Endodermal cell (in vitro differentiated cells): ENCODE measurements around the gene NFATC2IP. TPM values are rescaled to one million over a fixed set of nuclear protein-coding genes. Genes with fewer than 3 reads are reported as not detected.
"Not testable (repeated sequence)": the region's sequence is repeated elsewhere in the genome, so short reads cannot be mapped to it uniquely, and the experiment has no call there.

ENCODE experiments used
- DNase-seq: peaks from one replicate; pipeline ENCODE4 v3.0.0-alpha.2; 2017
- H3K27ac ChIP-seq: 2 replicates; pipeline ENCODE4 v1.5.1; 2013; ENCODE audit warnings: mild to moderate bottlenecking, low read depth, low read length, moderate library complexity
- H3K27me3 ChIP-seq: 2 replicates; pipeline ENCODE4 v1.6.1; 2013; ENCODE audit warnings: mild to moderate bottlenecking, low read length, moderate library complexity; ENCODE audit not compliant: insufficient read depth, control insufficient read depth, poor library complexity, severe bottlenecking
- H3K36me3 ChIP-seq: 2 replicates; pipeline ENCODE4 v1.7.0; 2013; ENCODE audit warnings: mild to moderate bottlenecking, low read length, moderate library complexity; ENCODE audit not compliant: control insufficient read depth, insufficient read depth
- H3K4me1 ChIP-seq: one replicate; pipeline ENCODE4 v1.7.0; 2013; ENCODE audit warnings: low read length; ENCODE audit not compliant: control insufficient read depth, insufficient read depth
- H3K4me3 ChIP-seq: 2 replicates; pipeline ENCODE4 v1.5.1; 2013; ENCODE audit warnings: mild to moderate bottlenecking, low read length, moderate library complexity
- H3K9ac ChIP-seq: 2 replicates; pipeline ENCODE4 v1.6.1; 2013; ENCODE audit warnings: mild to moderate bottlenecking, low read length, moderate library complexity; ENCODE audit not compliant: poor library complexity, severe bottlenecking; ENCODE audit errors: extremely low read depth
- H3K9me3 ChIP-seq: 2 replicates; pipeline ENCODE4 v1.6.1; 2013; ENCODE audit warnings: mild to moderate bottlenecking, low read length, moderate library complexity; ENCODE audit not compliant: control insufficient read depth
- H3K27ac Mint-ChIP-seq: 2 replicates; pipeline ENCODE4 v1.8.0; 2020; ENCODE audit warnings: mixed read lengths
- H3K27me3 Mint-ChIP-seq: 2 replicates; pipeline ENCODE4 v1.8.0; 2021; ENCODE audit warnings: mild to moderate bottlenecking, mixed read lengths; ENCODE audit not compliant: insufficient read depth
- H3K36me3 Mint-ChIP-seq: 2 replicates; pipeline ENCODE4 v1.8.0; 2020; ENCODE audit warnings: low read depth, mixed read lengths
- H3K4me1 Mint-ChIP-seq: 2 replicates; pipeline ENCODE4 v1.8.0; 2020; ENCODE audit warnings: mixed read lengths
- H3K4me3 Mint-ChIP-seq: 2 replicates; pipeline ENCODE4 v1.8.0; 2020; ENCODE audit warnings: mild to moderate bottlenecking, moderate library complexity, mixed read lengths
- H3K9me3 Mint-ChIP-seq: 2 replicates; pipeline ENCODE4 v1.8.0; 2020; ENCODE audit warnings: mild to moderate bottlenecking, mixed read lengths
- CTCF ChIP-seq: fragments of 200-600 bp; sonication (generic); conservative IDR thresholded peaks from 2 replicates; pipeline ENCODE4 v1.5.0; 2021; ENCODE audit warnings: antibody characterized with exemption, mild to moderate bottlenecking
- WGBS, 2 experiments: methylation state at CpG; one replicate each; pipeline versions ENCODE4 v1.1.5 to v1.1.7; 2013; ENCODE audit warnings: missing lambda C conversion rate in 2 of 2, mixed read lengths in 1 of 2; ENCODE audit not compliant: insufficient coverage in 1 of 2, insufficient read length in 1 of 2; 5-methylcytosine and 5-hydroxymethylcytosine counted together
- total RNA-seq, 2 donors: library from RNA; stranded (reverse); fragmentation: NEBNext Ultra II Directional in 1 of 2; extraction: Animal tissue kit (Norgen Biotek cat#: 25700) in 1 of 2; gene quantifications; 2 replicates in 1 of 2; 3 replicates in 1 of 2; pipeline ENCODE4 v1.2.1, GENCODE V29; 2021

The NFATC2IP gene
- total RNA-seq, 2 donors from 2014 or later: 63.7 to 65.4 TPM

- H3K4me1 Mint-ChIP-seq: peaks cover 9% of the 10 kb centered on the region
- no peaks in the 10 kb centered on the region for H3K9me3 Mint-ChIP-seq
- Histone ChIP-seq H3K4me3 (peak within 1 kb of the TSS; percentile 86), H3K4me1 (no peaks in the 10 kb centered on the region), H3K27ac (peak within 1 kb of the TSS; percentile 91), H3K27me3 (no peaks in the 10 kb centered on the region), H3K9me3 (no peaks in the 10 kb centered on the region), H3K36me3 (no peaks in the 10 kb centered on the region), H3K9ac (peak within 1 kb of the TSS; percentile 75)
- peak within 1 kb of the TSS; percentile 98 for H3K27ac Mint-ChIP-seq
- WGBS, 2 experiments: 0% methylated on average over 4 to 66 of the region's 66 CpGs
- H3K36me3 Mint-ChIP-seq: peaks cover 6% of the 10 kb centered on the region
- peaks cover 2% of the 10 kb centered on the region for H3K27me3 Mint-ChIP-seq
- no peak for TF ChIP-seq CTCF
- DNase-seq: peak; percentile 100
- peak within 1 kb of the TSS; percentile 91 for H3K4me3 Mint-ChIP-seq
Observed at GRCh38 chr16:28924762-28925385, 25.9 kb upstream of the NFATC2IP start, which contains the start of gene RABEP2. Gene RABEP2 (minus strand): TSS chr16:28925238. CDS start chr16:28925163, 75 bp downstream.

GRCh38 chr16:28925386-28926228, 25.1 kb upstream of the NFATC2IP start:
- Histone ChIP-seq H3K27ac (peak overlapping the region; percentile 91), H3K9me3 (no peaks in the 10 kb centered on the region), H3K9ac (peak overlapping the region; percentile 75), H3K4me3 (peak overlapping the region; percentile 86), H3K27me3 (no peaks in the 10 kb centered on the region), H3K36me3 (no peaks in the 10 kb centered on the region), H3K4me1 (no peaks in the 10 kb centered on the region)
- TF ChIP-seq CTCF: no peak
- Mint-ChIP-seq H3K9me3 (no peaks in the 10 kb centered on the region), H3K4me1 (peaks cover 11% of the 10 kb centered on the region), H3K4me3 (peak overlapping the region; percentile 91), H3K36me3 (peaks cover 6% of the 10 kb centered on the region), H3K27me3 (peaks cover 2% of the 10 kb centered on the region), H3K27ac (peak overlapping the region; percentile 98)
- DNase-seq: no peak
- 3 to 4% methylated on average over 35 to 48 of the region's 48 CpGs for WGBS, 2 experiments

- H3K27me3 Mint-ChIP-seq, H3K27me3 ChIP-seq, H3K9ac ChIP-seq, H3K36me3 ChIP-seq, H3K9me3 Mint-ChIP-seq, H3K4me1 ChIP-seq, H3K36me3 Mint-ChIP-seq, H3K27ac ChIP-seq, H3K9me3 ChIP-seq, DNase-seq: not testable (repeated sequence)
- peaks cover 15% of the 10 kb centered on the region for H3K4me1 Mint-ChIP-seq
- peak overlapping the region; percentile 91 for H3K4me3 Mint-ChIP-seq
- peak overlapping the region; percentile 86 for H3K4me3 ChIP-seq
- H3K27ac Mint-ChIP-seq: peak overlapping the region; percentile 98
- WGBS, 2 experiments: 96% methylated on average over 2 of the region's 2 CpGs; no CpG with 5 or more reads in 1 of the 2 experiments
Observed at GRCh38 chr16:28926284-28926683, 24.5 kb upstream of the NFATC2IP start.
